Measurements from ENCODE around the gene MGMT.

The MGMT gene

DNA sequence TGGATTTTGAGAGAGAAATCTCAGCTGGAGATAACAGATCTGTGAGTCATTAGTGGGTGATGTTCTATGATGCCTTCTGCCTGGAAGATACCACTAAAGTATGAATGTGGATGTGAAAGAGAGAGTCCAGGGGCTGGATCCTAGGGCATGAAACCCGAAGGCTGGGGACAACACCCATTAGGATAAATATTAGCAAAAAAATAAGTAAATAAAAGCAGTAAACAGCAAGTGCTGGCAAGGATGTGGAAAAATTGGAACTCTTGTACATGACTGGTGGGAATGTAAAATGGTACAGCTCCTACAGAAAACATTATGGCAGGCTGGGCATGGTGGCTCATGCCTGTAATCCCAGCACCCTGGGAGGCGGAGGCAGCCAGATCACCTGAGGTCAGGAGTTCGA, 16.6 kb upstream of the MGMT start:
- no peak for DNase-seq (ENCODE audit: low read depth in 4 of 4, low spot score in 1 of 4)

DNA sequence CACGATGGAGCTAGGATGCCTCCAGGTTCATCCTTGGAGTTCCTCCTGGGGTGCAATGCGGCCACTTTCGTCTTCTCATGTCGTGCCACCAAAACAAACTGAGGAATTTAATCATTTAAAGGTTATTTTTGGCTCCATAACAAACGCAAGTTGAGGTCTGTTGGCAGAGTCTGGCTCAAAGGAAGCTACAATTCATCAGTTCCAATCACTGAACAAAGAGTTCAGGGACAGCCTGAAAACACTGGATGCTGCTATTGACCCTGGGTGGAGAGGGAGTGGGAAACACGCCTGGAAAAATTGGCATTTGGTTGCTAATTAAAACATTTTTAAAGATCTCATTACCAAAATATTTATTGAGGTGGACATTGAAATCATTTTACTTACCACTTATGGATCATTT, 11.4 kb upstream of the MGMT start:
- DNase-seq (ENCODE audit: low read depth in 4 of 4, low spot score in 1 of 4), result no peak

DNA sequence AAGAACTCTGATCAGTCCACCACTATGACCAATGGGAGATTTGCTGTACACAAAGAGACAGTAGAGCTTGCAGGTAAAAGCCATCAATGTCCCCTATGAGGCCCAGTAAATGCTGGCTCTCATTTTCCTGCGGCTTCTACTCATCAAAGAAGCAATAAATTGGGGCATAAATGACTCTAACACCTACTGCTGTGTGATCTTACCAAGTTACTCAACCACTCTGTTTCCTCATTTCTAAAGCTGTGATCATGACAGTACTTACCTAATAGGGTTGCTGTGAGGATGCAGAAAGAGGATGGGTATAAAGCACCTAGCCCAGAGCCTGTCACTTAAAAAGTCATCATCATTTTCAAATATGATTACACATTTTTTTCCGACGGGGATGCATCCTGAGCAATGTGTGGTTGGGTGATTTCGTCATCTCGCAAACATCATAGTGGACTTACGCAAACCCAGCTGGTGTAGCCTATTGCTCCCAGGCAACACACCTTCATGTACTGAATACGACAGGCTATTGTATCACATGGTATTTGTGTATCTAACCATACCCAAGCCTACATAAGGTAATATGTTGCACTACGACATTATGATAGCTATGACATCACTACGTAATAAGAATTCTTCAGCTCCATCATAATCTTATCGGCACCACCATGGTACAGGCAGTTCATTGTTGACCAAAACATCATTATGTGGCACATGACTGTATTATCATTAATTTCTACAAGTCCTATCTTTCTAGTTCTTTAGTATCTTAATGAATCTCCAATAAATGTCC, 7.1 kb upstream of the MGMT start:
- no peak for DNase-seq (ENCODE audit: low read depth in 4 of 4, low spot score in 1 of 4)

DNA sequence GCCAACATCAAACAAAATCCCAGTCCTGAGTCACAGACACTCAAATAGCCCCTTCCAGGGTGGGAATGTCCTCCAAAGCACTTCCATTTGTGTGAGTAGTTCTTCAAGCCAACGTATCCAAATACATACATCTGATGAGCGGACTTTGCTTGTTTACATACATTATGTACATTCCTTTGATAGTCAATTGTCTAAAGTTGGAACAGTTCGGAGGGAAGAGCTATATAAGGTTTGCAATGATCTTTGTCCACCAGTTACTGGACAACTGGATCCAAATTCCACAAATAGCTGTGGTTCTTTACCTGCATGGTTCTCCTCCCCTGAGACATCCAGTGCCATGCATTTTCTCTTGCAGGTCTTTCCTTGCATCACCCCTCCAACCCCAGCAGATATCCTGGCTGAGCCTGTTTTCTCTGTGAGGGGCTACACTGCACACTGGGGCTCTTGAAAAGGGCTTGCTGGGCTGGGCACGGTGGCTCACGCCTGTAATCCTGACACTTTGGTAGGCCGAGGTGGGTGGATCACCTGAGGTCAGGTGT, 4.7 kb upstream of the MGMT start:
- no peak for DNase-seq (ENCODE audit: low read depth in 4 of 4, low spot score in 1 of 4)

DNA sequence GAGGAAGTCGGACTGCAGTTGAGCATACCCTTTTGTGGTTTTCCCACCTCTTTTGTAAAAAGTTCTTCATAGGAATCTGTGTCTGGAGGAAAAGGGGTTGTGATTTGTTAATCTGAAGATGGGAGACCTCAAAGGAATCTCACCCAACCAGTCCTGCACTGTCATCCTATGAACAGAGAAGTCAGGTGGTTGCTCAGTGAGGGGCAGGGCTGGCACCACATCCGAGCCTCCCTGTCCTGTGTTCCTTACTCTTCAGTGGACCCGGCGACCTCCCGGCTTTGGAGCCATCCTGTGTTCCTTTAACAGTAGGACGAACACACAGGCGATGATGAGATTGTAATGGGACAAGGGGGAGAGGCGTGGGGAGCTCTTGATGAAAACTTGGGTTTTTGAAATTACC, 2.8 kb upstream of the MGMT start:
- DNase-seq (ENCODE audit: low read depth in 4 of 4, low spot score in 1 of 4), result no peak

DNA sequence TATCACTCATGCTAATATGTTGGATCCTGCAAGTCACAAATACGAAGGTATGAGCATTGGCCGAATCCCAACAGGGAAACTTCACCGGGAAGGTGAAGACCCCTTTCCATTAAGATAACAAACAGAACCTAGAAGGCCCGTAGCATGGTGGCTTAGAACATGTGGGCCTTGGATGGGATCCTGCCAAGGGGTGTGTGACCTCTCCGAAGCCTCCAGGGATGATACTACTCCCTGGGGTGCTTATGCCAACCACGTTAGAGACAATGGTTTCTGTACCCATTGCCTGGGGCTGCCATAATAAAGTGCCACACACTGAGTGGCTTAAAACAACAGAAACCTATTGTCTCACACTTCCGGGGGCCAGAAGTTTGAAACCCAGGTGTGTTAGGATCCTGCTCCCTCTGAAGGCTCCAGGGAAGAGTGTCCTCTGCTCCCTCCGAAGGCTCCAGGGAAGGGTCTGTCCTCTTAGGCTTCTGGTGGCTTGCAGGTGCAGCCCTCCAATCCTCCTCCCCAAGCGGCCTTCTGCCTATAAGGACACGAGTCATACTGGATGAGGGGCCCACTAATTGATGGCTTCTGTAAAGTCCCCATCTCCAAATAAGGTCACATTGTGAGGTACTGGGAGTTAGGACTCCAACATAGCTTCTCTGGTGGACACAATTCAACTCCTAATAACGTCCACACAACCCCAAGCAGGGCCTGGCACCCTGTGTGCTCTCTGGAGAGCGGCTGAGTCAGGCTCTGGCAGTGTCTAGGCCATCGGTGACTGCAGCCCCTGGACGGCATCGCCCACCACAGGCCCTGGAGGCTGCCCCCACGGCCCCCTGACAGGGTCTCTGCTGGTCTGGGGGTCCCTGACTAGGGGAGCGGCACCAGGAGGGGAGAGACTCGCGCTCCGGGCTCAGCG, 992 bp upstream of the MGMT start:
- DNase-seq (ENCODE audit: low read depth in 4 of 4, low spot score in 1 of 4), result no peak

DNA sequence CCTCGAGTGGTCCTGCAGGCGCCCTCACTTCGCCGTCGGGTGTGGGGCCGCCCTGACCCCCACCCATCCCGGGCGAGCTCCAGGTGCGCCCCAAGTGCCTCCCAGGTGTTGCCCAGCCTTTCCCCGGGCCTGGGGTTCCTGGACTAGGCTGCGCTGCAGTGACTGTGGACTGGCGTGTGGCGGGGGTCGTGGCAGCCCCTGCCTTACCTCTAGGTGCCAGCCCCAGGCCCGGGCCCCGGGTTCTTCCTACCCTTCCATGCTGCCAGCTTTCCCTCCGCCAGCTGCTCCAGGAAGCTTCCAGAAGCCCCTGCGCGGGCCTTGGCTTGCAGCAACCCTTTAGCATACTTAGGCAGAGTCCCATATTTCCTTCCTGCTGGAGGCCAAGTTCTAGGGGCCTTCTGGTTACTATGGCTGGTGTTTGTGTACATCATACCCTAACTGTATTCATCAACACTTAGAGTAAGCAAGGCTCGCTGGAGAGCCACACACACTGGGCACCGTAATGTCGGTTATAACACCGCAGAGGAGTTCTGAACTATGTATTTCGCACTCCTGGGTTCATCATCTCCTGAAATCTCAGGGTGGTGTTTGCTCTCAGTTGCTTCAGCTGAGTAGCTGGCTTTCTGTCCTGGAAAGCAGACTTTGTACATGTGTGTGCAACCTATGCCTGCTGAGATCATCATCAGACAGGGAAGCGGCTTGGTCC, 471 bp downstream of the MGMT start:
- no peak for DNase-seq (ENCODE audit: low read depth in 4 of 4, low spot score in 1 of 4)

DNA sequence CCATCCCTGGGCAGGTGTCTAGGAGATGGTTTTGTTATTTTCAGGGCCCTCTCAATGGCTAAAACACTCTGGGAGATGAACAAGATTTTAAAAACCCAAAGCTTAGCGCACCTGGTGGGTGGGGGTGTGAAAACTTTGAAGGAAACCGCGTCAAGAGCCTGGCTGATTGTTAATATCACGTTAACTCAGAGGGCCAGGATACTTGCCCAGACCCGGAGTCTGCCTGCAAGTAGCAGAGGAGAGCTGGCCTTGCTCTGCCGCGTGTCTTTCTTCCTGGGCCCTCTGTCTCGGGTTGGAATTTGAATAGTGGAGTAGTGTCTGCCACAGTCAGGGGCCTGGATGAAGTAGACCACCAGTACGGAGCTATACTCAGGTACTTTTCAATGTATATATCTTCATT, 1.1 kb downstream of the MGMT start:
- no peak for DNase-seq (ENCODE audit: low read depth in 4 of 4, low spot score in 1 of 4)

DNA sequence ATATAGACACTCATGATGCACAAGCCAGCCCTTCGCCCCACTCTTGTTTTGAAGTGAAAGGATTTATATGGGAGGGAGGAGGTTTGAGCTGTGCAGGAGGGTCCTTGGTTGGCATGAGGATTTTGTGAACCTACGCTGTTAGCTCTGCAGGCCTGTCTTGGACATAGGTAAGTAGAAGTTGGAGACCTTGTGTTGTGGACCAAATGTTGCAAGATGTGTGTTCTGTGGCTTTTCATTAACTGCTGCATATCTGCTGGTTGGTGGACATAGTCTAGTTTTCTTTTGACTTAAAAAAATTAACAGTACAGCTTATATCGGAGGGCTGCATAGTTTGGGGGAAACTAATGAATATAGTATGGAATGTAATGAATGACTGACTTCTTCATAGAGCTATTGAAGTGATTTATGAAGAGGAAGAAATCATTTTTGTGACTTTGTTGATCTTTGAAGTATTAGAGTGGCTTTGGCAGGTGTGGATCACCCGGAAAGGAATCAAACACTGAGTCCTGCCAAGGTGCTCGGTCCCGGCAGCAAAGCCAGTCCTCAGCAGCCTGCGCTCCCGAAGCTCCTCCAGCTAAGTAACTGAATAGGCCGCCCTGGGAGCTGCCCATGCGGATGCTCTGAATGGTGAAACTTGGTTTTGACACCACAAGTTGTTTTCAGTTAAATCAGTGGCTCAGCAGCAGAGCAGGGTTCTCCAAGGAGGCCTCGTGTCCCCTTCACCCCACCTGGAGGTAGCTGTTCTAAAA, 3.2 kb downstream of the MGMT start:
- DNase-seq (ENCODE audit: low read depth in 4 of 4, low spot score in 1 of 4), result no peak

DNA sequence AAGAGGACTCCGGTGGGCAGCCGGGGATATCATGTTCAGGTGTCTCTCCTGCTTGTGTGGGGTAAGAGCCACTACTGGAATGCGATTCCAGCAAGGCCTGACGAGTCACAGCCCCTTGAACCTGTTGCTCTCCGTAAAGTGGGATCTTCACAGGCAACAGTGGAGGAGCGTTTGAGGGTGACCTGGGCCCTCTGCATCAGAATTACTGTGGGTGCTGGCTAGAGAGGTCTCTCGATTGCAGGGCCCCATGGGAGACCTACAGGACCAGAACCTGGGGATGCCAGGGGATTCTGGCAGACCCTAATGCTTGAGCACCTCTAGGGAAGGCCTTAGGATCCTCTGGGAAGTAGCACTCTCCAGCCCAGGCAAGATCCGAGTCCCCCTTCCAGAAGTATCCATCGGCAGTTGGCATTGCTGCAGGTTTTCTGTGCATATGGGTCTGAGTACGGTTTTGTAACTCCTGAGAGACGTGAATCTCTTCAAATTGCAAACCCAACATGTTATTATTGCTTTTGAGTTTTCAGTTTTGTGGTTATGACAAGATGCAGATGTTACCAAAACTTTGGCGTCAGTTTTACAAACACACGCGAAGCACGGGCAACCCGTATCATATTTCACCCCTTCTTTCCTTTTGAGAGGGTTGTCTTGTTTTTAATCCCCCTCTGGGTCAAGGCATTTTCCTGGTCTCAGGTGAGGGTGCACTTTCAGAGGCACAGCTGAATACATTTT, 4.6 kb downstream of the MGMT start:
- no peak for DNase-seq (ENCODE audit: low read depth in 4 of 4, low spot score in 1 of 4)

DNA sequence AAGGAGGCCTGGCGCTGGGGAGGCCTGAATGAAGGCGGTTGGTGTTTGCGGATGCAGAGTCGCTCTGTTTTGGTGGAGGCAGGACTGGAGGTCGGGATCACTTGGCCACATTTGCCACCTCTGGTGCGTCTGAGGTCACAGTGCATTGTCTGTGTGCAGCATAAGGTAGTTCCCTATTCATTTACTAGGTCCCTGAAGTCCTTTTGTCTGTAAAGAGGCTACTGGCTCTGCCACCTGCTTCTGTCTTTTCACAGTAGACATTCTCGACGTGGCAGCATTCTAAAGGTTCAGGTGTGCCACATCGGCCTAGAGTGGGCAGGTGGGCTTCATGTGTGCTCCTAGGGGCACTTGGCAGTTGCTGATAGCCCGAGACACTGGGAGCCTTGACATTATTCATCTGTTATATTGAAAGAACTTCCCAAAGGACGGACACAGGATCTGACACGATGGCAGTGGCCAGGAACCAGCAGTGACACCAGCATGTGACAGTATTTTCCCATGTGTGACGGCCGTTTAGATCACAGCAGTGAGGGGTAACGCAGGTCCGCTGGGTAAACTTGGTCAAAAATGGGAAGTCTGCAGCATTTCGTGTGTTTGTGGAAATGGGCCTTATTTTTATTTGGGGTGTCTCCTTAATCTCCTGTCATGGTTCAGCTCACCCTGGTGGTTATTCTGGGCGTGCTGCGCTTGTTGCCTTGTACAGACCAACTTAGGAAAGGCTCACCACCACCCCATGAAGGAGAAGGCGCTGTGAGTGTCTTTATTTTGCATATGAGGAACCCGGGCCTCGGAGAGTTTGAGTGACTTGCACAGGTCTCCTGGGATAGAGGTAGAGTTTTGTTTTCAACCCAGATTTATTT, 5.9 kb downstream of the MGMT start:
- DNase-seq (ENCODE audit: low read depth in 4 of 4, low spot score in 1 of 4), result no peak

DNA sequence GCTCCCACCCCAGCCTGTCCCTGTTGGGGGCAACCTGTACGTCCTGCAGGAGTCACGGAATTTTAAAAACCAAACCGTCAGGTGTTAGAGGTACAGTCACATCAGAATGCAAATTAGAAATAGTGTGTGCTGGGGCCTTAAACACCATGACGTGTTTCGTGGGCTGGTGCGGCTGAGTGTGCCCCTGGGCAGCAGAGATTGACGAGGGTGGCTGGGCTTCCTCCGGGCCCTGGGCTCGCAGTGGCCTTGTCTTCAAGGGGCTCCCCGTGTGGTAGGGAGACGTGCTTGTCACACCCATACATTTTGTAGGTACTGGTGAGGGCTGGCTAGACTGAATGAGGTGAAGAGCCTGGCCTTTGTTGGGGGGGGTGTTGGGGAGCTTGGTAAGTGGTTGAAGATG, 7.6 kb downstream of the MGMT start:
- DNase-seq (ENCODE audit: low read depth in 4 of 4, low spot score in 1 of 4), result no peak

DNA sequence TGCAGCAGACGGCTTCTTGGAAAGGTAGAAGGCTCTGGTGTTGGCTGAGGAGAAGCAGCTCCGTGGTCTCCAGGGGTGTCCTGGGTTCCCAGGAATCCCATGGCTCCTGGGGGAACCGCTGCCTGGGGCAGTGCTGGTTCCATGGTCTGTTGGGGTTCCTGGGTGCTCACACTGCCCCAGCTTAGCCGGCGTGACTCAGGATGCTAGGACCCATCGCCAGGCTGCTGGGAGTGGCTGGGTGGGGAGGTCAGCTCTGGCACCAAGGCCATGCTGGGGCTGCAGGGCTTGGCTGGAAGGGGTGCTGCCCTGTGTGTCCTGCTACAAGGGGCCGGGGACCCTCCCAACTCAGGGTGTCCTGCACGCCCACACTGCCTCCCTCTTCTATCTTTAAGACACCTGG, 9.4 kb downstream of the MGMT start:
- DNase-seq (ENCODE audit: low read depth in 4 of 4, low spot score in 1 of 4), result no peak

DNA sequence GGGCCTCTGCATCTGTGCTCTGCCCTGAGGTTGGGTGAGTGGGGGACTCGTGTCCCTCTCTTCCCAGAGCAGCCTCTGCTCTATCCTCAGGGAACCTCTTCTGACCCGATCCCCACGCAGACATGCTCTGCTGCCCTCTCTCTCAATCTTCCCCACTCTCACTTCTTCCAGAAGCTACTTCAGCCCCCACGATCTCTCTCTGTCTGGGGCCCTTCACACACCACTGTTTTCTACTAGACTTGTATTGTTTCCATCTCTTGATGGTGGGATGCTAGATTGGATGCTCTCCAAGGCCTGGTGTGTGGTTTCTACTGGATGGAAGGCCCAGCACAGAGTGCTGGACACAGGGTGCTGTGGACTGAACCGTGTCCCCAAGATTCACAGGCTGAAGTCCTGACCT, 10.0 kb downstream of the MGMT start:
- no peak for DNase-seq (ENCODE audit: low read depth in 4 of 4, low spot score in 1 of 4)

DNA sequence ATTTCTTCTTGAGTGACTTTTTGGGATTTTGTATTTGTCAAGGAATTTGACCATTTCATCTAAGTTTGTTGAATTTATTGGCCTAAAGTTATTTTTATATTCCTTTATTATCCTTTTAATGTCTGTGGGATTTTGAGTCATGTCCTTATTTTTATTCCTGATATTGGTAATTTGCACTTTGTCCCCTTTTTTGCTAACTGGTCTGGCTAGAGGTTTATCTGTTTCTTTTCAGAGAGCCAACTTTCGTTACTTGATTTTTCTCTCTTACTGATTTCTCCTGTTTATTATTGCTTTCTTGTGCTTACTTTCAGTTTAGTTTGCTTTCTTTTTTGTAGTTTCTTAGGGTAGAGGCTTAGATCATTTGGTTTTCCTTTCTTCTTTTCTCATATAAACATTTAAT, 14.6 kb downstream of the MGMT start:
- DNase-seq (ENCODE audit: low read depth in 4 of 4, low spot score in 1 of 4), result no peak

DNA sequence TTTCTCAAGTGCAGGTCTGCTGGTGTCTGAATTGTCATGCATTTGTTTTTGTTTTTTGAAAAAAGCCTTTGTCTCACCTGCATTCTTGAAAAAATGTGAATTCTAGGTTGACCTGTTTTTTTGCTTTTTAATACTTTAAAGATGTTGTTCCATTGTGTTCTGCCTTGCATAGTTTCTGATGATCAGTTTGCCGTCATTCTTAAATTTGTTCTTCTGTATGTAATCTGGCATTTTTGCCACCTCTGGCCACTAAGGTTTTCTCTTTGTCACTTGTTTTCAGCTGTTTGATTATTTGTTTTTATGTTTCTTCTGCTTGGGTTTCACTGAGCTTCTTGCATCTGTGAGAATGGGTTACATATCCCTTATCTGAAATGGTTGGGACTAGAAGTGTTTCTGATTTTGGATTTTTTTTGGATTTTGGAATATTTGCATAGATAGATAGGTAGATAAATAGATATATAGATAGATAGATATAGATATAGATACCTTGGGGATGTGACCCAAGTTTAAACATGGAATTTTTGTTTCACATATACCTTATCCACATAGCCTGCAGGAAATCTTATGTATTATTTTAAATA, 16.5 kb downstream of the MGMT start:
- no peak for DNase-seq (ENCODE audit: low read depth in 4 of 4, low spot score in 1 of 4)

DNA sequence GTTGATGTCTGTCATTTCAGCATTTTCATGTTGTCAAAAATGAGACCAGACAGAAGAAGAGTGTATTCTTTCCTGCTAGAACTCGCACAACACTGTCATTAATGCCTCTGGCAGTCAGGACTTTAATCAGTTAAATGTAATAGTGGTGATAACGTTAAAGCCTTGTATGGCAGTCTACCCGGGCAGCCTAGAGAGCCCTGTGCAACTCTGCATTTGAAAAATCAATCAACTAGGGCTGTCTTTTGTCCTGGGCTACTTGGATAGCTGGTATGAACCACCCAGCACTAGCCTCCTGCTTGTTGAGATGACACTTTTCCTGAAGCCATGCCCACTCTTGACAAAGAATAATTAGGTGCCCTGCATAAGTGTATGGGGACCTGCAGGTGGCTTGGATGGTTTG, 19.8 kb downstream of the MGMT start:
- DNase-seq (ENCODE audit: low read depth in 4 of 4, low spot score in 1 of 4), result no peak

DNA sequence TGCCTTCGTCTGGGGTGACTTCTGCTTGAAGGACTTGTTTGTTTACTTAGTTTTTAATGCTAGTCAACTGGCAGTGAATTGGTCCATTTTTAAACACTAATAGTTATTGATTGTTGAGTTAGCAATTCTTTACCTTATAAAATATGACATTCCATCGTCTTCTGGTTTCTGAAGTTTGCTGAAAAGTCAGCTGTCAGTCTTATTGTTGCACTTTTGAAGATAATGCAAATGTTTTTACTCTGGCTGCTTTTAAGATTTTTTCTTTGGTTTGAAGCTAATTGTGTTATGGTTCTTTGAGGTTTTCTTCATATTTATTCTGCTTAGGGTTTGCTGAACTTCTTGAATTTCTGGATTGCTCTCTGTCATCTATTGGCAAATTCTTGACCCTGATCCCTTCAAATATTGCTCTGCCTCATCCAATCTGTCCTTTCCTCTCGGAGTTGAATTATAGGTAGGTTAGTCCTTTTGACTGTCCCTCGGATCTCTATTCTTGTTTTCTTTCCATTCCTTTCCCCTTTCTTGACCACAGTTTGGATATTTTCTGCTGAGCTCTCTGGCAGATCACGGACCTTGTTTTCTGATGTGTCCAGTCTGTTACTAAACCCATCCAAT, 24.2 kb downstream of the MGMT start:
- DNase-seq (ENCODE audit: low read depth in 4 of 4, low spot score in 1 of 4), result no peak

DNA sequence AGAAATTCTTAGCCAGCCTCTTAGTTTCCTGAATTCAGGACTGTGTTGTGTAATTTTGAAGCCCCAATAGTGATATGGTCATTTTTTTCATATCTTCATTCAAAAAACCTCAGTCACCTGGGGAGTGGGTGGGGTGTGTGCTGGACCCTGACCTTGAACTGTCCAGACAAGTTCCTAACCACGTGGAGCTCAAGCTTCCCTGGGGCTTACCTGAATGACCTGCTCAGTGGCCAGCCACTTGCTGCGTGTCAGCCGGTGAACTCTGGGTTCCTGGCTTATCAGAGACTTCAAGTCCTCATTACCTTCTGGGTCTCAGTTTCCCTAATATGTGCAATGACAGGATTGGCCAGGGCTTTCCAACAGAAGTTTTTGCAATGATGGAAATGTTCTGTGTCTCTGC, 27.1 kb downstream of the MGMT start:
- no peak for DNase-seq (ENCODE audit: low read depth in 4 of 4, low spot score in 1 of 4)
